ENCODE data around the gene OBSCN. TPM values are rescaled to one million over a fixed set of nuclear protein-coding genes. Genes with fewer than 3 reads are reported as not detected.

The OBSCN gene
- total RNA-seq, 1 experiment from 2014 or later, result 14.3 TPM

GRCh38 chr1:228334954-228335353 is 127.1 kb downstream of the OBSCN start:
- no peak for DNase-seq (ENCODE audit: extremely low read depth, low read depth)

DNA sequence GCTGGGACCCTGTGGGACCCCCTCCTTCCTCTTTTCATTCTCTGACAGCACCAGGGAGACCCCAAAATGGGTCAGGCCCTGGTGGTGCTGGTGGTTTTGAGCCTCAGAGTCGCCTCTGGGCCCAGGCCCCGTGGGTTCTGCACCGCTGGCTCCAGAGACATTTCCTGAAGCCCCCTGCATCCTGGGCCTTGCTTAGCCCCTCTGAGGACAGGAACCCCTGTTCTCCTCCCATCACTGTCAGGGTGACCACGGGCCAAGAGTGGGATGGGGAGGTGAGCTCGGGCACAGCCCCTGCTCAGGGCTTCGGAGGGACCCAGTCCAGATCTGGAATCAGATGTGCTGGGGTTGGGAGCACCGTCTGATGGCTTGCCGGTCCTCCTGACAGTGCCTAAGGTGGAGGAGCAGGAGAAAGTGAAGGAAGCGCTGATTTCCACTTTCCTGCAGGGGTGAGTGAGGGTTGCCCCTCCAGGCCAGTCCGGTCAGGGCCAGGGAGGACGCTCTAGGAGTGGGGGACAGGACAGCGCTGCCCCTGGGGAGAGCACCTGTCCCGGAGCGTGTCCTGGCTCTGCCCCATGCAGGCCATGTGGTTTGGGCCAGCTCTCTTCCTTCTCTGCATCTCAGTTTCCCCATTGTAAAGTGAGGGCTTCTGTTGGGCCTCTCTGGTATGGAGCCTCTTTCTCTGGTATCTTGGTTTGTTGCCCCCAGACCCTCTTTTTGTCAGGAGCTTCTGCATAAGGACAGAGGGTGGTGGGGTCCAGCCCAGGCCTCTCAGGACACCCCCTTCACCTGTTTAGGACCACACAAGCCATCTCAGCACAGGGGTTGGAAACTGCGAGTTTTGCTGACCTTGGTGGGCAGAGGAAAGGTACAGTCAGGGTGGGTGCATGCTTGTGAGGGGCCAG is 127.8 kb downstream of the OBSCN start:
- DNase-seq (ENCODE audit: extremely low read depth, low read depth), result no peak

- no peak for DNase-seq (ENCODE audit: extremely low read depth, low read depth)
Observed at GRCh38 chr1:228336308-228337030, 128.6 kb downstream of the OBSCN start.

DNA sequence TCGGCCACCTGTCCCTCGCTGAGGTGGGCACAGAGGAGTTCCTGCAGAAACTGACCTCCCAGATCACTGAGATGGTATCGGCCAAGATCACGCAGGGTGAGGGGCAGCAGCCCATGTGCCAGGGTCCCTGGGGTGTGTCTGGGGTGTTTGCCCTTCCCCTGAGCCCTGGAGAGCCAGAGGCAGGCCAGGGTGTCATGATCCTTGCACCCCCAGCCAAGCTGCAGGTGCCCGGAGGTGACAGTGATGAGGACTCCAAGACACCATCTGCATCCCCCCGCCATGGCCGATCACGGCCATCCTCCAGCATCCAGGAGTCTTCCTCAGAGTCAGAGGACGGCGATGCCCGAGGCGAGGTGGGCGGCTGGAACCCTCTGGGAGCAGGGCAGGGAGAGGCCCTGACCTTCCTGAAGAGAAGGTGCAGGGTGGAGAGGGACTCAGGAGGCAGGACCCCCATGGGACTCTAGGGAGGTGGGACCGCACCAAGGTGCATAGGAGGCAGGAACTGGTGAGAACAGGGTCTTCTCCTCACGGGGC is 129.3 kb downstream of the OBSCN start:
- no peak for DNase-seq (ENCODE audit: extremely low read depth, low read depth)

GRCh38 chr1:228337711-228338520 is 130.1 kb downstream of the OBSCN start:
- no peak for DNase-seq (ENCODE audit: extremely low read depth, low read depth)

DNA sequence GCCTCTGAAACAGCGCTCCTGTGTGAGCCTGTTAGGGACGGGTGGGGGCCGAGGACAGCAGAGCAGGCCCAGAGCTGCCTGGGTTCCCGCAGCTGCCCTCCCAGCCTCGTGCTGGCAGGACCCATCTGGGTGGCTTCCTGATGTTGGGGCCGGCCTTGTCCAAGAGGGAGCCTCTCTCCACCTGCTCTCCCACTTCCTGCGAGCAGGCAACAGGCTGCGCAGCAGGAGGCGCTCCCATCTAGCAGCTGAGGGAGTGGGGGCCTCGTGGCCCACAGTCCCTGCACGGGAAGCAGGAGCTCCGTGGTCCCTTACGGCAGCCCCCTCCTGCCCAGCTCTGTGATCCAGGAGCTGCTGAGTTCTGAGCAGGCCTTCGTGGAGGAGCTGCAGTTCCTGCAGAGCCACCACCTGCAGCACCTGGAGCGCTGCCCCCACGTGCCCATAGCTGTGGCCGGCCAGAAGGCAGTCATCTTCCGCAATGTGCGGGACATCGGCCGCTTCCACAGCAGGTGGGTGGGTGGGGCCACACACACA is 130.7 kb downstream of the OBSCN start:
- DNase-seq (ENCODE audit: extremely low read depth, low read depth), result no peak

GRCh38 chr1:228339059-228339704 is 131.3 kb downstream of the OBSCN start:
- DNase-seq (ENCODE audit: extremely low read depth, low read depth), result no peak

DNA sequence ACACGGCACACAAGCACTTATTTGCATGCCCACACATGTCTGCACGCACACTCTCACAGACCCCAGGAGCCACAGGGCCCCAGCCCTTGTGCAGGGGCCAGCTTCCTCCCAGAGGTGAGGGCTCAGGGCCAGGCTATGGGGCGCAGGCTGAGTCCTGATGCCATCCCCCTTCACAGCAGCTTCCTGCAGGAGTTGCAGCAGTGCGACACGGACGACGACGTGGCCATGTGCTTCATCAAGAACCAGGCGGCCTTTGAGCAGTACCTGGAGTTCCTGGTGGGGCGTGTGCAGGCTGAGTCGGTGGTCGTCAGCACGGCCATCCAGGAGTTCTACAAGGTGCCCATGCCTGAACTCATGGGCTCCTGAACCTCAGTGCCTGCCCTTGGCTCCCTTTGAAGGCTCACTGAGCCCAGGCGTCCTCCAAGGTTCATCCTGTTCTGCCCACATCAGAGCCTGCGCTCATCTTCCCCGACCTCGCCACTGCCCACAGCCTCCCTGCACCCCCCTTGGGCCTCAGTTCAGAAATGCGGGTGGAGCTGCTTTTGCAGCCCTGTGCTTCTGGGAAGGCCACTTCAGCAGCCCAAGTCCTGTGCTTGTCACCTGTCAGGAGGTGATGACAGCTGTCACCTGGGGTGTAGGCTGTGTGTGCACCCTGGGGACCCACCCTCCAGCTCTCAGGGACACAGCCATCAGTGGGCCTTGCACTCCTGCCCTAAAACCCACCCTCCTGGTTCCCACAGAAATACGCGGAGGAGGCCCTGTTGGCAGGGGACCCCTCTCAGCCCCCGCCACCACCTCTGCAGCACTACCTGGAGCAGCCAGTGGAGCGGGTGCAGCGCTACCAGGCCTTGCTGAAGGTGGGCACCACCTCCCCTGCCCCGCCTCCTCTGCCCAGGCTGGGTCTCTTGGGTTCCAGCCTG is 132.2 kb downstream of the OBSCN start:
- DNase-seq (ENCODE audit: extremely low read depth, low read depth), result no peak

- DNase-seq (ENCODE audit: extremely low read depth, low read depth), result no peak
Observed at GRCh38 chr1:228340686-228341449, 133.0 kb downstream of the OBSCN start.

DNA sequence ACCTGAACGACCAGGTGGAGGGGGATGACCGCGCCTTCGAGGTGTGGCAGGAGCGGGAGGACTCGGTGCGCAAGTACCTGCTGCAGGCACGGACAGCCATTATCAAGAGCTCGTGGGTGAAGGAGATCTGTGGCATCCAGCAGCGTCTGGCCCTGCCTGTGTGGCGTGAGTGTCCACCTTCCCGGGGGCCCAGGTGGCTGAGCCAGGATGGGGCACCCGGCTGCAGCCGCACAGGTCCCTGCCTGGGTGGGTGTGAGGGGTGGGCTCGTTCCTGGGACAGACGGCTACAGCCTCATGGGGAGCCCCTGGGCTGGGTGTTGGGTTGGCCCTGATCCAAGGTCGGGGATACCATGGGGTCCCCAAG is 133.6 kb downstream of the OBSCN start:
- no peak for DNase-seq (ENCODE audit: extremely low read depth, low read depth)

DNA sequence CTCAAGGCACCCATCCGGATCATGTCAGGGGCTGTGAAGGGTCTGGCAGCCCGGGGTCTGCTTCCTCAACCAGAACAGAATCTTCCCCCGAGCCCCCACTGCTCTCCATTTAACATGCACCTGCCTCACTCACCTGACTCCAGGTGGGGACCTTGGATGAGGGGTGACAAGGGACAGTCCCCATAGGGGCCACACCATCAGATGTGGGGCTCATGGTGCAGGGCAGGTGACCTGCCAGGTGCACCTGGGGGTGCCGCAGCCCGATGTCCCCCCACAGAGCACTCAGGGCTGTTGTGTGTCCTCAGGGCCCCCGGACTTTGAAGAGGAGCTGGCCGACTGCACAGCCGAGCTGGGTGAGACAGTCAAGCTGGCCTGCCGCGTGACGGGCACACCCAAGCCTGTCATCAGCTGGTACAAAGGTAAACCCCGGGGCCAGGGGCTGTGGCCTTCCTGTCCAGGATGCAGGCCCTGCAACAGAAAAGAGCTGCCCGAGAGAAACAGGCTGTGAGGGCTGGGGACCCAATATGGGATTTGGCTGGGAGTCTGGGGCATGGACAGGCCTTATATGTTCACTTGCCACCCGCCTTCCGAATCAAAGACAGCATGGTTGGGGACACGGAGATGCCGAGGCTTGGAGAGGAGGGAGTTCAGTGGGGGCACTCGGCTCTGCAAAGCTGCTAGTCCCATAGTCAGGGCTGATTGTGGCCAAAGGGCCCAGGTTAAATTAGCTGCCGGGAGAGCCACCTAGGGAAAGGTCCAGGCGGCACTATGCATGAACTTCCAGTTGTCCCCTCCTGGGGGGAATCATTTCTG is 134.2 kb downstream of the OBSCN start:
- no peak for DNase-seq (ENCODE audit: extremely low read depth, low read depth)

DNA sequence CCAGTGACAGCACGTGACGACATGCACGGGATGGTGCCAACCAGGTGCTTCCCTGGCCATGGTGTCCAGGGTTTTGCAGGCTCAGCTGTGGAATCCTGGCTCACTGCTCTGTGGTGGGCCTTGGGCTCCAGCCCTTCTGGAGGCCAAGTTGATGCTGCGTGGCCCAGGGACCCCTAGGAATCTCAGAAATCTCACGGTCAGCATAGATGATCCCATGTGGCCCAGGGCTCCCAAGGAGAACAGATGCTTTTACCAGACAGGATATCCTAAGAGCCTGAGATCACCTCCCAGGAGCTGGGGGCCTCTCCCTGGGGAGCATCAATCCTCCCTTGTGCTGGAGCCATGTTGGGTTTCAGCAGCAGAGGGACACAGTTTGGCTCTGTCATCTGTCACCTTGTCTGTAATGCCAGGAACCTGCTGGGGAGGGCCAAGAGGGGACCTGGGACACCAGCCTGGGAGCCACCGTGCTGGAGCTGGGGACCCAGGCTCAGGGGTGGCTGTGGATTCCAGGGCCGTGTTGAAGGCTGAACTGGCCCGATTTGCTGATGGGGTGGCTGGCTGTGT is 134.9 kb downstream of the OBSCN start:
- DNase-seq (ENCODE audit: extremely low read depth, low read depth), result no peak

- DNase-seq (ENCODE audit: extremely low read depth, low read depth), result no peak
Observed at GRCh38 chr1:228343191-228343661, 135.4 kb downstream of the OBSCN start.

DNA sequence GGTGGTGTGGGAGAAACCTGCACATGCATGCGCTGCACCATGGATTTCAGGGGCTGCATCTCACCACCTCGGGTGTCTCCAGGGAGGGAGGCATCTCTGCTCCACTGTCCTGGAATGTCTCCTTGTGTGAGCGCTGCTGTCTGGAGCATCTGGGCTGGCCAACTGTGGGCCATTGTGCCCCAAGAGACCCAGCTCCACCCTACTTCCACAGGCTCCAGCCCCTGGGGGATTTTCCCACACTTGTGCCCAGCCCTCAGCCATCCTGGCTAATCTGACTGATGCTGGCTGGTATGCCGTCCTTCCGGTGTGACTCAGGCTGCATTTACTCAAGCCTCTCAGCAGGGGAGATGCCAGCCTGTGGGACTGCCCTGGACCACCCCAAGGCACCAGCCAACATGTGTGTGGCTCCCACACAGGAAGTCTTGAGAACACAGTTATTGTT is 136.8 kb downstream of the OBSCN start:
- DNase-seq (ENCODE audit: extremely low read depth, low read depth), result no peak

GRCh38 chr1:228345201-228345930 is 137.5 kb downstream of the OBSCN start:
- DNase-seq (ENCODE audit: extremely low read depth, low read depth), result no peak

- DNase-seq (ENCODE audit: extremely low read depth, low read depth), result no peak
Observed at GRCh38 chr1:228346731-228347130, 138.9 kb downstream of the OBSCN start.
